GM20000 (cell line): ENCODE measurements around the gene SPATA24.
A peak's percentile ranks its signal among the peaks of the same experiment; 100 is the strongest.

Experiments used
- DNase-seq: peaks from one replicate; pipeline ENCODE4 v3.0.0; 2012; ENCODE audit warnings: low spot score
- CTCF ChIP-seq: IDR thresholded peaks from 2 replicates; pipeline ENCODE4 v1.5.1; 2012; ENCODE audit warnings: mild to moderate bottlenecking, control low read depth; ENCODE audit errors: extremely low read depth, missing control alignments

Gene SPATA24

GRCh38 chr5:139382807-139383206 lies 21.1 kb downstream of the SPATA24 start:
- no peak for DNase-seq
- TF ChIP-seq CTCF: no peak

GRCh38 chr5:139381837-139382761 lies 21.8 kb downstream of the SPATA24 start:
- no peak for TF ChIP-seq CTCF
- DNase-seq: peak; percentile 31

GRCh38 chr5:139379626-139380449 lies 24.1 kb downstream of the SPATA24 start:
- no peak for TF ChIP-seq CTCF
- peak; percentile 17 for DNase-seq

GRCh38 chr5:139378941-139379361 lies 24.9 kb downstream of the SPATA24 start:
- DNase-seq: peak; percentile 24
- no peak for TF ChIP-seq CTCF

- TF ChIP-seq CTCF: no peak
- peak; percentile 33 for DNase-seq
Measured at GRCh38 chr5:139378101-139378825, 25.6 kb downstream of the SPATA24 start.

GRCh38 chr5:139377226-139377625 lies 26.7 kb downstream of the SPATA24 start:
- no peak for TF ChIP-seq CTCF

GRCh38 chr5:139376364-139376763 lies 27.5 kb downstream of the SPATA24 start:
- TF ChIP-seq CTCF: no peak
- no peak for DNase-seq

More at GRCh38 chr5:139377226-139377625, 26.7 kb downstream of the SPATA24 start:
- no peak for DNase-seq
